HL-60 (cell line): Measurements from ENCODE around the gene F5.

Experiments
- DNase-seq, 2 experiments: peaks; one replicate each; pipeline ENCODE4 v3.0.0-alpha.2; 2010 to 2020; ENCODE audit warnings: low read depth in 1 of 2, low spot score in 1 of 2
- H3K27ac ChIP-seq: fragments of 250-450 bp; sonication (Bioruptor Pico); replicated peaks from 2 replicates; pipeline ENCODE4 v1.5.1; 2020; ENCODE audit warnings: mild to moderate bottlenecking, moderate library complexity
- H3K27me3 ChIP-seq: fragments of 250-450 bp; sonication (Bioruptor Pico); 2 replicates; pipeline ENCODE4 v1.5.1; 2021; ENCODE audit warnings: mild to moderate bottlenecking, moderate library complexity; ENCODE audit not compliant: insufficient read depth, poor library complexity, severe bottlenecking
- H3K4me3 ChIP-seq: replicated peaks from 2 replicates; pipeline ENCODE4 v1.5.1; 2011; ENCODE audit warnings: mild to moderate bottlenecking, control low read depth, low read length; ENCODE audit not compliant: insufficient read depth
- CTCF ChIP-seq: IDR thresholded peaks from one replicate; pipeline ENCODE4 v1.5.1; 2011; ENCODE audit warnings: low read length, control low read depth, inconsistent platforms; ENCODE audit not compliant: insufficient read depth
- GABPA ChIP-seq: IDR thresholded peaks from 2 replicates; pipeline ENCODE4 v1.6.1; 2012; ENCODE audit warnings: low read depth
- POLR2AphosphoS5 ChIP-seq: IDR thresholded peaks from 2 replicates; pipeline ENCODE4 v1.6.1; 2012; ENCODE audit warnings: low read depth
- SPI1 ChIP-seq: IDR thresholded peaks from 2 replicates; pipeline ENCODE4 v1.6.1; 2012; ENCODE audit warnings: low read depth, mild to moderate bottlenecking, borderline replicate concordance
- TF ChIP-seq, protein P1 (sequence below): IDR thresholded peaks from 2 replicates; pipeline ENCODE4 v1.6.1; 2012; ENCODE audit warnings: low read depth; ENCODE audit not compliant: insufficient replicate concordance

The F5 gene

GRCh38 chr1:169517558-169518186 lies 68.6 kb downstream of the F5 start:
- Histone ChIP-seq H3K27me3 (no peaks in the 10 kb centered on the region), H3K27ac (no peak overlapping the region), H3K4me3 (no peak overlapping the region)
- TF ChIP-seq, protein P1, sequence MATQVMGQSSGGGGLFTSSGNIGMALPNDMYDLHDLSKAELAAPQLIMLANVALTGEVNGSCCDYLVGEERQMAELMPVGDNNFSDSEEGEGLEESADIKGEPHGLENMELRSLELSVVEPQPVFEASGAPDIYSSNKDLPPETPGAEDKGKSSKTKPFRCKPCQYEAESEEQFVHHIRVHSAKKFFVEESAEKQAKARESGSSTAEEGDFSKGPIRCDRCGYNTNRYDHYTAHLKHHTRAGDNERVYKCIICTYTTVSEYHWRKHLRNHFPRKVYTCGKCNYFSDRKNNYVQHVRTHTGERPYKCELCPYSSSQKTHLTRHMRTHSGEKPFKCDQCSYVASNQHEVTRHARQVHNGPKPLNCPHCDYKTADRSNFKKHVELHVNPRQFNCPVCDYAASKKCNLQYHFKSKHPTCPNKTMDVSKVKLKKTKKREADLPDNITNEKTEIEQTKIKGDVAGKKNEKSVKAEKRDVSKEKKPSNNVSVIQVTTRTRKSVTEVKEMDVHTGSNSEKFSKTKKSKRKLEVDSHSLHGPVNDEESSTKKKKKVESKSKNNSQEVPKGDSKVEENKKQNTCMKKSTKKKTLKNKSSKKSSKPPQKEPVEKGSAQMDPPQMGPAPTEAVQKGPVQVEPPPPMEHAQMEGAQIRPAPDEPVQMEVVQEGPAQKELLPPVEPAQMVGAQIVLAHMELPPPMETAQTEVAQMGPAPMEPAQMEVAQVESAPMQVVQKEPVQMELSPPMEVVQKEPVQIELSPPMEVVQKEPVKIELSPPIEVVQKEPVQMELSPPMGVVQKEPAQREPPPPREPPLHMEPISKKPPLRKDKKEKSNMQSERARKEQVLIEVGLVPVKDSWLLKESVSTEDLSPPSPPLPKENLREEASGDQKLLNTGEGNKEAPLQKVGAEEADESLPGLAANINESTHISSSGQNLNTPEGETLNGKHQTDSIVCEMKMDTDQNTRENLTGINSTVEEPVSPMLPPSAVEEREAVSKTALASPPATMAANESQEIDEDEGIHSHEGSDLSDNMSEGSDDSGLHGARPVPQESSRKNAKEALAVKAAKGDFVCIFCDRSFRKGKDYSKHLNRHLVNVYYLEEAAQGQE = no peak
- TF ChIP-seq GABPA (no peak), SPI1 (no peak), POLR2AphosphoS5 (no peak), CTCF (no peak)
- no peak for DNase-seq

DNA sequence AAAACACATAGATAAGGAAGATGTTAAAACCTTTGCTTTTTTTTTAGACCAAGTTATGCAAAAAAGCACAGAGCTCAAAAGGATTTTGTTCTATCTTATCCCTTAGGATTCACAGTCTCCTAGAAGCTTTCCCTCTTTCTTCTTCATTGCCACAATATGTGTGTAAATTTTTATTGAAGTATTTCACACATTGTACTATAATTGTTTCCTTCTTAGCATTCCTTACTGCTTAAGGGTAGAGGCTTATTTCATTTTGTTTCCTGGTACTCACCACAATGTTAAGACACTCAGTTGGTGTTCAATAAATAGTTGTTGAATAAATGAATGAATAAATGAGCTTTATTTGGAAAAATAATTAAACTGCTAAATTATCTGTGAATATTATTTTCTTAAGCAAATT lies 70.6 kb downstream of the F5 start:
- Histone ChIP-seq H3K4me3 (no peak overlapping the region), H3K27ac (no peak overlapping the region), H3K27me3 (no peaks in the 10 kb centered on the region)
- no peak for TF ChIP-seq SPI1
- TF ChIP-seq POLR2AphosphoS5 = no peak
- TF ChIP-seq, protein P1 = no peak
- TF ChIP-seq GABPA = no peak
- no peak for TF ChIP-seq CTCF
- no peak for DNase-seq

- TF ChIP-seq CTCF (no peak), SPI1 (no peak), POLR2AphosphoS5 (no peak), GABPA (no peak)
- TF ChIP-seq, protein P1 = no peak
- no peak for DNase-seq
- no peak overlapping the region for H3K4me3 ChIP-seq
- no peaks in the 10 kb centered on the region for H3K27me3 ChIP-seq
- H3K27ac ChIP-seq = no peak overlapping the region; the same call in 1 of the 2 replicates
These were observed 71.6 kb downstream of the F5 start for GRCh38 chr1:169514566-169515270.
